HCT116 (cell line): ENCODE results near the gene EGFR. TPM values are rescaled to one million over a fixed set of nuclear protein-coding genes. Genes with fewer than 3 reads are reported as not detected.

Experiments used
- ATAC-seq: fragments of 200-7000 bp; cut with Tn5 transposase; 2 replicates; pipeline ENCODE4 v1.9.1; 2020; ENCODE audit warnings: mild to moderate bottlenecking, moderate library complexity
- BruUV-seq: library from RNA; stranded (reverse); fragments of 400-500 nt; replicated peaks from 2 replicates; lab custom pipeline; 2021; lab: Mats Ljungman, UMichigan
- CTCF ChIA-PET: fragments of 300-600 bp; sonication (Branson Sonifier 250); formaldehyde crosslinking; loops from one replicate; lab custom pipeline; 2021; ENCODE audit warnings: antibody characterized with exemption; lab: Charles Lee
- POLR2A ChIA-PET: fragments of 300-600, 350-600 bp; sonication (Branson Sonifier 250); formaldehyde crosslinking; loops from one replicate; lab custom pipeline; 2021; ENCODE audit warnings: antibody characterized with exemption; lab: Charles Lee
- RAD21 ChIA-PET, 2 experiments: fragments of 300-600 bp; sonication (Branson Sonifier 250); formaldehyde crosslinking; loops; one replicate each; lab custom pipeline; 2023; ENCODE audit warnings: low total read pairs in 2 of 2; ENCODE audit not compliant: uncharacterized antibody in 2 of 2, unreplicated experiment in 2 of 2, low non-redundant PET in 1 of 2; lab: Charles Lee
- DNase-seq: peaks from one replicate; pipeline ENCODE4 v3.0.0-alpha.2; 2010; ENCODE audit warnings: low read depth, low spot score
- H2AFZ ChIP-seq: fragments of 200-600 bp; shearing (Covaris generic), sonication (generic); 2 replicates; pipeline ENCODE4 v1.6.1; 2017; ENCODE audit warnings: low read depth, mixed run types, mixed read lengths, antibody characterized with exemption, low read length; ENCODE audit not compliant: poor library complexity, severe bottlenecking
- H3K27ac ChIP-seq: 2 replicates; pipeline ENCODE4 v1.5.1; 2012; ENCODE audit warnings: low read depth, low read length
- H3K27me3 ChIP-seq: fragments of 200-600 bp; sonication (generic); 2 replicates; pipeline ENCODE4 v1.6.1; 2016; ENCODE audit warnings: mixed run types, low read length, mixed read lengths; ENCODE audit not compliant: insufficient read depth
- H3K36me3 ChIP-seq, 2 experiments: fragments of 200-500 bp in 1 of 2; fragments of 200-600 bp in 1 of 2; sonication (Bioruptor generic) in 1 of 2; sonication (generic) in 1 of 2; 2 replicates each; pipeline versions ENCODE4 v1.5.1 to v1.6.1; 2014 to 2016; ENCODE audit warnings: low read length in 2 of 2, inconsistent platforms in 1 of 2, mixed read lengths in 1 of 2, mixed run types in 1 of 2; ENCODE audit not compliant: insufficient read depth in 2 of 2, control insufficient read depth in 1 of 2
- H3K4me1 ChIP-seq, 2 experiments: fragments of 200-600 bp in 1 of 2; sonication (generic) in 1 of 2; 2 replicates each; pipeline versions ENCODE4 v1.5.1 to v1.6.1; 2012 to 2017; ENCODE audit warnings: low read length in 2 of 2, inconsistent platforms in 1 of 2, mild to moderate bottlenecking in 1 of 2, mixed read lengths in 1 of 2, mixed run types in 1 of 2, moderate library complexity in 1 of 2; ENCODE audit not compliant: insufficient read depth in 2 of 2, control insufficient read depth in 1 of 2
- H3K4me2 ChIP-seq: fragments of 200-600 bp; sonication (generic); 2 replicates; pipeline ENCODE4 v1.6.1; 2017; ENCODE audit warnings: mixed run types, low read length, mixed read lengths
- H3K4me3 ChIP-seq, 2 experiments: fragments of 200-600 bp in 1 of 2; sonication (generic) in 1 of 2; replicated peaks in 1 of 2; 2 replicates each; pipeline ENCODE4 v1.5.1; 2011 to 2016; ENCODE audit warnings: low read length in 2 of 2, control low read depth in 1 of 2, low read depth in 1 of 2, mild to moderate bottlenecking in 1 of 2, mixed read lengths in 1 of 2, mixed run types in 1 of 2
- H3K79me2 ChIP-seq: fragments of 200-600 bp; sonication (generic); 2 replicates; pipeline ENCODE4 v1.6.1; 2017; ENCODE audit warnings: mild to moderate bottlenecking, mixed run types, low read length, moderate library complexity, mixed read lengths; ENCODE audit not compliant: insufficient read depth
- H3K9ac ChIP-seq: fragments of 200-600 bp; sonication (generic); 2 replicates; pipeline ENCODE4 v1.6.1; 2016; ENCODE audit warnings: low read length, mixed read lengths
- H3K9me2 ChIP-seq: fragments of 200-600 bp; sonication (generic), shearing (Covaris generic); 2 replicates; pipeline ENCODE4 v1.6.1; 2017; ENCODE audit warnings: mixed run types, mild to moderate bottlenecking, moderate library complexity; ENCODE audit not compliant: insufficient read depth
- H3K9me3 ChIP-seq, 2 experiments: fragments of 200-500 bp in 1 of 2; fragments of 200-600 bp in 1 of 2; sonication (Bioruptor generic) in 1 of 2; sonication (generic) in 1 of 2; 2 replicates each; pipeline ENCODE4 v1.6.1; 2014 to 2017; ENCODE audit warnings: low read length in 2 of 2, mixed read lengths in 2 of 2, inconsistent platforms in 1 of 2, low read depth in 1 of 2, mild to moderate bottlenecking in 1 of 2, mixed run types in 1 of 2, moderate library complexity in 1 of 2; ENCODE audit not compliant: control insufficient read depth in 1 of 2, insufficient read depth in 1 of 2
- H4K20me1 ChIP-seq: fragments of 200-600 bp; sonication (generic), shearing (Covaris generic); 2 replicates; pipeline ENCODE4 v1.6.1; 2017; ENCODE audit warnings: mixed run types, mild to moderate bottlenecking, moderate library complexity; ENCODE audit not compliant: insufficient read depth
- ATF3 ChIP-seq: IDR thresholded peaks from 2 replicates; pipeline ENCODE4 v1.6.1; 2012
- CBX3 ChIP-seq: IDR thresholded peaks from 2 replicates; pipeline ENCODE4 v1.6.1; 2012; ENCODE audit warnings: low read depth
- CEBPB ChIP-seq: IDR thresholded peaks from 2 replicates; pipeline ENCODE4 v1.6.1; 2012; ENCODE audit warnings: low read depth
- EGR1 ChIP-seq: IDR thresholded peaks from 2 replicates; pipeline ENCODE4 v1.6.1; 2012; ENCODE audit warnings: low read depth
- ELF1 ChIP-seq: IDR thresholded peaks from 2 replicates; pipeline ENCODE4 v1.6.1; 2012; ENCODE audit warnings: low read depth, borderline replicate concordance
- EZH2 ChIP-seq: fragments of 200-600 bp; sonication (generic); IDR thresholded peaks from 2 replicates; pipeline ENCODE4 v1.6.1; 2017; ENCODE audit warnings: antibody characterized with exemption, mixed run types
- FOSL1 ChIP-seq: IDR thresholded peaks from 2 replicates; pipeline ENCODE4 v1.6.1; 2012; ENCODE audit warnings: low read depth
- JUND ChIP-seq: IDR thresholded peaks from 2 replicates; pipeline ENCODE4 v1.6.1; 2012
- MAX ChIP-seq: IDR thresholded peaks from 2 replicates; pipeline ENCODE4 v1.6.1; 2012
- POLR2A ChIP-seq: IDR thresholded peaks from 2 replicates; pipeline ENCODE4 v1.7.0; 2011; ENCODE audit warnings: borderline replicate concordance; ENCODE audit not compliant: insufficient read depth, insufficient read length; ENCODE audit errors: extremely low read depth
- POLR2AphosphoS5 ChIP-seq: IDR thresholded peaks from 2 replicates; pipeline ENCODE4 v1.6.1; 2011; ENCODE audit warnings: mild to moderate bottlenecking, low read depth, low read length, moderate library complexity
- SIN3A ChIP-seq: IDR thresholded peaks from 2 replicates; pipeline ENCODE4 v1.6.1; 2012; ENCODE audit warnings: low read depth
- SP1 ChIP-seq: IDR thresholded peaks from 2 replicates; pipeline ENCODE4 v1.6.1; 2012; ENCODE audit warnings: low read depth
- SRF ChIP-seq: IDR thresholded peaks from 2 replicates; pipeline ENCODE4 v1.6.1; 2012; ENCODE audit warnings: low read depth
- TCF7L2 ChIP-seq: IDR thresholded peaks from 2 replicates; pipeline ENCODE4 v1.7.0; 2011; ENCODE audit warnings: borderline replicate concordance, inconsistent platforms; ENCODE audit not compliant: insufficient read depth, insufficient read length; ENCODE audit errors: extremely low read depth
- YY1 ChIP-seq: IDR thresholded peaks from 2 replicates; pipeline ENCODE4 v1.6.1; 2011; ENCODE audit warnings: low read length, low read depth, moderate library complexity, mild to moderate bottlenecking; ENCODE audit not compliant: insufficient replicate concordance; ENCODE audit errors: extremely low read depth
- ZBTB33 ChIP-seq: IDR thresholded peaks from 2 replicates; pipeline ENCODE4 v1.6.1; 2011; ENCODE audit warnings: mild to moderate bottlenecking, low read length, moderate library complexity; ENCODE audit not compliant: insufficient replicate concordance; ENCODE audit errors: extremely low read depth
- ZFX ChIP-seq: fragments of 450-650 bp; IDR thresholded peaks from 2 replicates; pipeline ENCODE4 v1.6.1; 2017
- ZNF274 ChIP-seq: fragments of 200-500 bp; sonication (Bioruptor generic); IDR thresholded peaks from 2 replicates; pipeline ENCODE4 v1.6.1; 2014; ENCODE audit warnings: mild to moderate bottlenecking, low read depth, low read length, inconsistent platforms
- intact Hi-C: fragments of 100-400 bp; cut with micrococcal nuclease; formaldehyde crosslinking; loops from 2 replicates; pipeline ENCODE4 v1.10.0; 2022
- total RNA-seq: library from RNA; stranded (reverse); gene quantifications from one replicate; pipeline ENCODE4 v1.2.1, GENCODE V29; 2021; ENCODE audit not compliant: unreplicated experiment

Gene EGFR
- total RNA-seq, 1 experiment from 2014 or later = 71.5 TPM

GRCh38 chr7:55237156-55237893 is 218.5 kb downstream of the EGFR start:
- no peak overlapping the region for H3K4me3 ChIP-seq
- ATAC-seq = no peak

GRCh38 chr7:55239406-55239805 is 220.6 kb downstream of the EGFR start:
- POLR2A ChIA-PET = no interaction called here
- Histone ChIP-seq H3K4me1 (no peaks in the 10 kb centered on the region), H3K4me2 (no peak overlapping the region), H3K9me2 (no peaks in the 10 kb centered on the region), H3K4me3 (no peak overlapping the region), H3K9ac (no peak overlapping the region), H3K27ac (no peak overlapping the region), H3K79me2 (no peaks in the 10 kb centered on the region), H3K9me3 (no peaks in the 10 kb centered on the region), H4K20me1 (no peaks in the 10 kb centered on the region), H3K27me3 (peaks cover 7% of the 10 kb centered on the region; the same call in 1 of the 2 replicates), H3K36me3 (no peaks in the 10 kb centered on the region), H2AFZ (no peak overlapping the region)
- intact Hi-C loops = no loop called here
- ATAC-seq = no peak
- RAD21 ChIA-PET = no interaction called here
- DNase-seq = no peak
- BruUV-seq = no TSS peak
- CTCF ChIA-PET = no interaction called here
- TF ChIP-seq SP1 (no peak), ZFX (no peak), FOSL1 (no peak), POLR2A (no peak), CEBPB (no peak), CBX3 (no peak), POLR2AphosphoS5 (no peak), ATF3 (no peak), ZBTB33 (no peak), ZNF274 (no peak), EZH2 (no peak), SRF (no peak), SIN3A (no peak), TCF7L2 (no peak), EGR1 (no peak), JUND (no peak)

More at GRCh38 chr7:55237156-55237893, 218.5 kb downstream of the EGFR start:
- no peak overlapping the region for H3K27ac ChIP-seq
- no peak for DNase-seq
- no peaks in the 10 kb centered on the region for H3K9me3 ChIP-seq
- H3K4me2 ChIP-seq = no peak overlapping the region
- no peaks in the 10 kb centered on the region for H4K20me1 ChIP-seq
- peaks cover 7% of the 10 kb centered on the region; the same call in 1 of the 2 replicates for H3K27me3 ChIP-seq
- no peak overlapping the region for H3K9ac ChIP-seq
- CTCF ChIA-PET = no interaction called here
- no peaks in the 10 kb centered on the region for H3K4me1 ChIP-seq
- no peaks in the 10 kb centered on the region for H3K79me2 ChIP-seq
- POLR2A ChIA-PET = no interaction called here
- RAD21 ChIA-PET = no interaction called here
- H3K9me2 ChIP-seq = no peaks in the 10 kb centered on the region
- H3K36me3 ChIP-seq = no peaks in the 10 kb centered on the region
- intact Hi-C loops = no loop called here
- no peak overlapping the region for H2AFZ ChIP-seq
- TF ChIP-seq ZFX (no peak), MAX (no peak), JUND (no peak), POLR2AphosphoS5 (no peak), YY1 (no peak), EGR1 (no peak), FOSL1 (no peak), ELF1 (no peak), SP1 (no peak), ZNF274 (no peak), EZH2 (no peak)
- BruUV-seq = no TSS peak
